B cell (primary cell): ENCODE measurements around the gene C2orf92. TPM values are rescaled to one million over a fixed set of nuclear protein-coding genes. Genes with fewer than 3 reads are reported as not detected.

Source experiments
- ATAC-seq: fragments of 200-7000 bp; cut with Tn5 transposase; one replicate; pipeline ENCODE4 v1.10.0; 2021; ENCODE audit warnings: low read depth, mild to moderate bottlenecking, moderate number of reproducible peaks, moderate library complexity
- CTCF ChIA-PET: fragments of 350-600 bp; sonication (Branson Sonifier 250); formaldehyde crosslinking; loops from one replicate; lab custom pipeline; 2021; ENCODE audit warnings: antibody characterized with exemption, inconsistent platforms; lab: Charles Lee
- POLR2A ChIA-PET: fragments of 350-600 bp; sonication (Branson Sonifier 250); formaldehyde crosslinking; loops from one replicate; lab custom pipeline; 2021; ENCODE audit warnings: antibody characterized with exemption; lab: Charles Lee
- DNase-seq: peaks from one replicate; pipeline ENCODE4 v3.0.0; 2013
- H2AFZ ChIP-seq: 2 replicates; pipeline ENCODE4 v1.6.1; 2012; ENCODE audit warnings: mild to moderate bottlenecking, low read depth, low read length; ENCODE audit not compliant: insufficient read depth, poor library complexity, severe bottlenecking
- H3K27ac ChIP-seq, 2 donors: 1 replicate in 1 of 2; 2 replicates in 1 of 2; pipeline ENCODE4 v1.5.1; 2012 to 2013; ENCODE audit warnings: low read length in 2 of 2, mild to moderate bottlenecking in 2 of 2, moderate library complexity in 1 of 2
- H3K27me3 ChIP-seq, 4 experiments: fragments of 200-600 bp in 1 of 4; sonication (generic) in 1 of 4; replicated peaks in 1 of 4; 1 replicate in 2 of 4; 2 replicates in 2 of 4; pipeline versions ENCODE4 v1.6.1 to v1.7.0; 2013 to 2016; ENCODE audit warnings: low read length in 3 of 4, mild to moderate bottlenecking in 2 of 4, mixed read lengths in 1 of 4, moderate library complexity in 1 of 4; ENCODE audit not compliant: insufficient read depth in 4 of 4, control insufficient read depth in 3 of 4; ENCODE audit errors: control extremely low read depth in 1 of 4
- H3K36me3 ChIP-seq, 2 experiments: replicated peaks in 1 of 2; 1 replicate in 1 of 2; 2 replicates in 1 of 2; pipeline versions ENCODE4 v1.6.1 to v1.7.1; 2013; ENCODE audit warnings: low read length in 1 of 2; ENCODE audit not compliant: insufficient read depth in 2 of 2, control insufficient read depth in 1 of 2; ENCODE audit errors: control extremely low read depth in 1 of 2, extremely low read depth in 1 of 2
- H3K4me1 ChIP-seq, 2 donors: fragments of 200-600 bp in 1 of 2; sonication (generic) in 1 of 2; 1 replicate in 1 of 2; 2 replicates in 1 of 2; pipeline versions ENCODE4 v1.5.1 to v1.6.1; 2013 to 2017; ENCODE audit warnings: low read length in 2 of 2; ENCODE audit not compliant: control insufficient read depth in 2 of 2, insufficient read depth in 2 of 2
- H3K4me2 ChIP-seq: replicated peaks from 2 replicates; pipeline ENCODE3; 2012; ENCODE audit warnings: mild to moderate bottlenecking, low read depth, low read length; ENCODE audit not compliant: poor library complexity, severe bottlenecking
- H3K4me3 ChIP-seq, 5 experiments: fragments of 200-600 bp in 1 of 5; sonication (generic) in 1 of 5; 1 replicate in 3 of 5; 2 replicates in 2 of 5; pipeline versions ENCODE4 v1.5.1 to v1.7.0; 2011 to 2016; ENCODE audit warnings: low read length in 4 of 5, mild to moderate bottlenecking in 4 of 5, low read depth in 2 of 5, control low read depth in 1 of 5, moderate library complexity in 1 of 5; ENCODE audit not compliant: insufficient read depth in 1 of 5; ENCODE audit errors: control extremely low read depth in 1 of 5, extremely low read depth in 1 of 5
- H3K79me2 ChIP-seq: fragments of 200-600 bp; sonication (generic); one replicate; pipeline ENCODE4 v1.6.0; 2016; ENCODE audit warnings: low read length; ENCODE audit not compliant: control insufficient read depth, insufficient read depth
- H3K9ac ChIP-seq: fragments of 200-600 bp; sonication (generic); 2 replicates; pipeline ENCODE4 v1.6.1; 2017; ENCODE audit warnings: mild to moderate bottlenecking, low read length, moderate library complexity
- H3K9me3 ChIP-seq, 3 donors: one replicate each; pipeline versions ENCODE4 v1.6.1 to v1.7.1; 2013; ENCODE audit warnings: low read length in 2 of 3; ENCODE audit not compliant: control insufficient read depth in 2 of 3, insufficient read depth in 1 of 3; ENCODE audit errors: control extremely low read depth in 1 of 3
- H4K20me1 ChIP-seq: 2 replicates; pipeline ENCODE4 v1.6.0; 2012; ENCODE audit warnings: mild to moderate bottlenecking, low read length; ENCODE audit not compliant: insufficient read depth, control insufficient read depth, poor library complexity, severe bottlenecking
- H3K27ac Mint-ChIP-seq: one replicate; pipeline ENCODE4 v1.8.0; 2021; ENCODE audit warnings: mixed read lengths
- H3K27me3 Mint-ChIP-seq: one replicate; pipeline ENCODE4 v1.8.0; 2021; ENCODE audit warnings: mixed read lengths
- H3K4me1 Mint-ChIP-seq: one replicate; pipeline ENCODE4 v1.8.0; 2021; ENCODE audit warnings: mixed read lengths
- H3K4me3 Mint-ChIP-seq: one replicate; pipeline ENCODE4 v1.8.0; 2021; ENCODE audit warnings: mixed read lengths
- H3K9me3 Mint-ChIP-seq: one replicate; pipeline ENCODE4 v1.8.0; 2022; ENCODE audit warnings: mixed read lengths; ENCODE audit not compliant: insufficient read depth
- CTCF ChIP-seq: fragments of 200-600 bp; IDR thresholded peaks from one replicate; pipeline ENCODE4 v1.8.0; 2022; ENCODE audit warnings: antibody characterized with exemption, mild to moderate bottlenecking
- EZH2 ChIP-seq: IDR thresholded peaks from 2 replicates; pipeline ENCODE4 v1.6.1; 2012; ENCODE audit warnings: borderline replicate concordance, low read depth, mild to moderate bottlenecking, moderate library complexity, low read length; ENCODE audit not compliant: insufficient read depth, poor library complexity, severe bottlenecking
- WGBS: methylation state at CpG from one replicate; pipeline ENCODE4 v1.1.5; 2013; ENCODE audit warnings: missing lambda C conversion rate; ENCODE audit not compliant: insufficient coverage; 5-methylcytosine and 5-hydroxymethylcytosine counted together
- intact Hi-C: fragments of 100-400 bp; cut with micrococcal nuclease; formaldehyde crosslinking; loops from one replicate; pipeline ENCODE4 v1.10.0; 2022
- polyA plus RNA-seq: library from polyadenylated mRNA; depleted of rRNA; stranded (reverse); fragments of >200 nt; gene quantifications from 2 replicates; pipeline ENCODE4 v1.2.3, GENCODE V29; 2012
- total RNA-seq, 2 donors: library from RNA; stranded (reverse); fragments of 120-200 nt in 1 of 2; gene quantifications; 1 replicate in 1 of 2; 2 replicates in 1 of 2; pipeline versions ENCODE4 v1.2.3 to v1.2.4, GENCODE V29; 2013 to 2022

Gene C2orf92
- total and polyA plus RNA-seq, 2 donors (not counting 1 experiment from before 2014, with no cell fraction given): 15.3 to 18.9 TPM

GRCh38 chr2:97698530-97698929, 29.0 kb downstream of the C2orf92 start:
- POLR2A ChIA-PET: interaction anchor here (2.0 kb wide), 1 partner anchor 108 kb away, joined by 7 read pairs; no protein-coding TSS in a partner anchor
- Histone ChIP-seq H3K27ac (no peak overlapping the region), H3K4me2 (no peak overlapping the region), H3K9ac (no peak overlapping the region), H3K4me3 (no peak overlapping the region), H4K20me1 (no peaks in the 10 kb centered on the region), H3K36me3 (no peaks in the 10 kb centered on the region), H3K4me1 (peaks cover 0 to 3% of the 10 kb centered on the region in 2 donors), H3K9me3 (no peaks in the 10 kb centered on the region), H3K79me2 (no peaks in the 10 kb centered on the region), H2AFZ (no peak overlapping the region), H3K27me3 (no peaks in the 10 kb centered on the region)
- CTCF ChIA-PET: interaction anchor here (0.7 to 7.1 kb wide), 14 partner anchors 11 to 688 kb away, joined by 3 to 164 read pairs (median 8); partner anchors contain the start of genes ACTR1B, ANKRD36B, C2orf92 and COX5B
- WGBS: no CpG with 5 or more reads among the region's 4 CpGs
- Mint-ChIP-seq H3K27me3 (no peaks in the 10 kb centered on the region), H3K27ac (no peak overlapping the region), H3K4me3 (no peak overlapping the region), H3K4me1 (peaks cover 5% of the 10 kb centered on the region), H3K9me3 (no peaks in the 10 kb centered on the region)
- no peak for TF ChIP-seq CTCF
- TF ChIP-seq EZH2: no peak
- intact Hi-C loops: no loop called here
- DNase-seq (no peak), ATAC-seq (no peak)

DNA sequence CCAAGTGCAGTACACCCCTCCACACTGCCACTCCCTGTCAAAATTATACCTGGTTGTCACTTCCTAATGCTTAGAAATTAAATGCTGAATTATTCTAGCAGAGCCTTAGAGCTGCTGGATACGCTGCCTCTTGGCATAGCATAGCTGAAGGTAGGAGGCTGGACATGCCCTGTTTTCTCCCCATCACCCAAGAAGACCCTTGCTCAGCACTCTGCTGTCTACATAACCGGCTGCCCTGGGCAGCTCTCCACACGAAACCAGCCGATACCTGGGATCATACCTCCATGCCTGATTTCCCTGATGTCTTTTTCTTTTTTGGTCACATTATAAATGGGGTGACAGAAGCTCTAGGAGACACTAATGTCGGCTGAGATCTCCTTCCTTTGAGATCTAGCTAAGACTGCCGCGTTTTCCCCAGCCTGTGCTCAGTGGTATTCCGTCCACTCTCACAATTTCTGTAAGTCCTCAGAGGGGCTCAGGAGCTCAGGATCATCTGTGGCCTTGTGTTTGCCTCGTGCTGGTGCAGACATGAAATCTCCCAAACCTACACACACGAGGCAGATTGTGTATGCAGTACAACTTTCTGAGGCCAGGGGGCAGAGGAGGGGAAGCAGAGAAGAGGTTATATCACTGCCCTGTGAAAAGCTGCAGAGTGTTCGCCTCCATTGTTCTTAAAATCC, 30.4 kb downstream of the C2orf92 start:
- intact Hi-C loops: loop anchor here (1.0 to 5.0 kb wide), 3 partner anchors 48 to 684 kb away; no protein-coding TSS in a partner anchor
- H3K4me1 Mint-ChIP-seq: peaks cover 5% of the 10 kb centered on the region

More for the DNA sequence above, 30.4 kb downstream of the C2orf92 start:
- TF ChIP-seq CTCF (peak; percentile 72), EZH2 (no peak)
- ATAC-seq: peak; percentile 76
- DNase-seq: peak; percentile 65
- H3K9ac ChIP-seq: no peak overlapping the region
- H3K27me3 Mint-ChIP-seq: no peaks in the 10 kb centered on the region
- no peaks in the 10 kb centered on the region for H3K27me3 ChIP-seq
- H3K36me3 ChIP-seq: no peaks in the 10 kb centered on the region
- WGBS: 87% methylated on average over 8 of the region's 11 CpGs
- no peak overlapping the region for H3K27ac Mint-ChIP-seq
- no peaks in the 10 kb centered on the region for H4K20me1 ChIP-seq
- ChIA-PET POLR2A (no interaction called here), CTCF (interaction anchor here (0.6 to 7.1 kb wide), 23 partner anchors 8 to 686 kb away, joined by 3 to 164 read pairs (median 4); partner anchors contain the start of genes ACTR1B, ANKRD36B, COX5B and ZAP70)
- H3K9me3 Mint-ChIP-seq: no peaks in the 10 kb centered on the region
- no peaks in the 10 kb centered on the region for H3K9me3 ChIP-seq
- no peak overlapping the region for H3K4me3 ChIP-seq
- no peaks in the 10 kb centered on the region for H3K79me2 ChIP-seq
- peak overlapping the region; percentile 27 for H2AFZ ChIP-seq
- H3K4me3 Mint-ChIP-seq: no peak overlapping the region
- H3K4me2 ChIP-seq: no peak overlapping the region
- H3K4me1 ChIP-seq: peaks cover 0 to 3% of the 10 kb centered on the region in 2 donors
- no peak overlapping the region for H3K27ac ChIP-seq
